Activated CD8-positive, alpha-beta T cell treated with anti-CD3 and anti-CD28 coated beads, Interleukin-2, amount 10 ng/mL, durations not matched to agents 7 days and 5 days (primary cell): ENCODE measurements around the gene DOCK1. TPM values are rescaled to one million over a fixed set of nuclear protein-coding genes. Genes with fewer than 3 reads are reported as not detected.

ENCODE experiments used
- ATAC-seq: fragments of 150-1000 bp; cut with Tn5 transposase; one replicate; pipeline ENCODE4 v1.10.0; 2021; ENCODE audit warnings: moderate library complexity
- CTCF ChIA-PET: fragments of 350-600 bp; sonication (Branson Sonifier 250); formaldehyde crosslinking; loops from one replicate; lab custom pipeline; 2021; ENCODE audit warnings: antibody characterized with exemption; lab: Charles Lee
- POLR2A ChIA-PET: fragments of 350-600 bp; sonication (Branson Sonifier 250); formaldehyde crosslinking; loops from one replicate; lab custom pipeline; 2021; ENCODE audit warnings: antibody characterized with exemption; lab: Charles Lee
- DNase-seq: peaks from one replicate; pipeline ENCODE4 v3.0.0-alpha.2; 2020
- H3K27ac Mint-ChIP-seq: one replicate; pipeline ENCODE4 v1.8.0; 2021; ENCODE audit warnings: mild to moderate bottlenecking, mixed read lengths
- H3K27me3 Mint-ChIP-seq: one replicate; pipeline ENCODE4 v1.8.0; 2021; ENCODE audit warnings: low read depth, mixed read lengths
- H3K36me3 Mint-ChIP-seq: one replicate; pipeline ENCODE4 v1.8.0; 2021; ENCODE audit warnings: low read depth, mixed read lengths
- H3K4me1 Mint-ChIP-seq: one replicate; pipeline ENCODE4 v1.8.0; 2021; ENCODE audit warnings: low read depth, mixed read lengths
- H3K4me3 Mint-ChIP-seq: one replicate; pipeline ENCODE4 v1.8.0; 2021; ENCODE audit warnings: mild to moderate bottlenecking, mixed read lengths
- H3K9me3 Mint-ChIP-seq: one replicate; pipeline ENCODE4 v1.8.0; 2022; ENCODE audit warnings: mixed read lengths; ENCODE audit not compliant: insufficient read depth
- total RNA-seq, 2 experiments: library from RNA; stranded (reverse); gene quantifications; one replicate each; pipeline ENCODE4 v1.2.3, GENCODE V29; 2021

DOCK1 gene
- total RNA-seq, 2 experiments from 2014 or later = not detected

DNA sequence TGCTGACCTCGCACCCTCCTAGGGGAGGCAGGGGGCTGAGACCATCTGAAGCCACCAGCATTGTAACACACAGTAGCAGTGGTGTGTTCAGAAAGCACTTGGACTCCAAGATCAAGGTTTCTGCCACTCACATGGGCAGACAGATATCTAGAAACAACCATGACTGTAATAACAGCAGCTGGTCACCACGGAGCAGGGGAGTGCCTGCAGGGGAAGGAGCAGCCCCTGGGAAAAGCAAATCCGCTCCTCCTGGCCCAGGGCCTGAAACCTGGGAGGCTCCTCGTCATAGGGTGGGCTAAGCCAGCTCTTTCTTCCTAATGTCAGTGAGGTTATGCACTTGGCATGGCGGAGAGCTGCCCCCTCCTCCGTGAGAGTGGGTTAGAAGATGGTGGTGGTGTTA, 409.6 kb downstream of the DOCK1 start:
- ChIA-PET CTCF (no interaction called here), POLR2A (no interaction called here)
- Mint-ChIP-seq H3K4me3 (no peak overlapping the region), H3K36me3 (no peaks in the 10 kb centered on the region), H3K4me1 (no peaks in the 10 kb centered on the region), H3K27me3 (no peaks in the 10 kb centered on the region), H3K27ac (no peak overlapping the region), H3K9me3 (no peaks in the 10 kb centered on the region)
- ATAC-seq (no peak), DNase-seq (no peak)

DNA sequence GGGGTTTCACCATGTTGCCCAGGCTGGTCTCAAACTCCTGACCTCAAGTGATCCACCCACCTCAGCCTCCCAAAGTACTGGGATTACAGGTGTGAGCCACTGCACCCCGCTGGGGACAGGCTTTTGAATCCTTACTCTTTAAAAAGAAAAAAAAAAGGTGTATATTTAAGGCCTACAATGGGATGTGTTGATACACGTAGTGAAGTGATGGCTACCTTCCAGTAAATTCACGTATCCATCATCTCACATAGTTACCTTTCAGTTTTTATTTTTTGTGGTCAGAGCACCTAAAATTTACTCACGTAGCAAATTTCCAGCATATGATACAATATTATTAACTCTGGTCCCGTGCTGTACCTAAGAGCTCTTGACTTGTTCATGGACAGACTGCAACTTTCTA, 410.7 kb downstream of the DOCK1 start:
- no peaks in the 10 kb centered on the region for H3K36me3 Mint-ChIP-seq
- DNase-seq = no peak
- H3K27me3 Mint-ChIP-seq = no peaks in the 10 kb centered on the region
- H3K9me3 Mint-ChIP-seq = no peaks in the 10 kb centered on the region
- ChIA-PET POLR2A (no interaction called here), CTCF (no interaction called here)
- H3K27ac Mint-ChIP-seq = no peak overlapping the region
- no peak overlapping the region for H3K4me3 Mint-ChIP-seq
- no peaks in the 10 kb centered on the region for H3K4me1 Mint-ChIP-seq
- no peak for ATAC-seq

GRCh38 chr10:127318396-127318795, 413.2 kb downstream of the DOCK1 start:
- CTCF ChIA-PET = no interaction called here
- POLR2A ChIA-PET = no interaction called here
- Mint-ChIP-seq H3K4me3 (no peak overlapping the region), H3K4me1 (no peaks in the 10 kb centered on the region), H3K9me3 (no peaks in the 10 kb centered on the region), H3K36me3 (no peaks in the 10 kb centered on the region), H3K27ac (no peak overlapping the region), H3K27me3 (no peaks in the 10 kb centered on the region)
- no peak for DNase-seq
- ATAC-seq = no peak

DNA sequence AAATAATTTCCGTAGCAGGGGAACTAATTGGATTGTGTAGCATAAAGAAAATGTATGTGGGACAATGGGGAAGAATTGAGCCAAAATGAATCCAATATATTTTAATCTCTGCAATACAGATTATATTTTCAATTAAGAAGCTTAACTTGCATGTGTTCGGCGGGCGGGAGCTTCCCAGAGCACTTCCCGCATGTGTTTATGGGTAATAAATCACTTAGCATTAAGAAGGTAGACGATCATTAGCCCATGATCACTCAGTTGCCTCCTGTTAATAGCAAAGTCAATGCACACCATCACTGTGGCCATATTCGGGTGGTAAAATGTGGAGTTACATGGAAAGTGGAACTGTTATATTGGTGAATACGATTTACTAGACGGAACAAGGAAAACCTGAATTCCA, 414.0 kb downstream of the DOCK1 start:
- Mint-ChIP-seq H3K9me3 (no peaks in the 10 kb centered on the region), H3K36me3 (no peaks in the 10 kb centered on the region), H3K27ac (no peak overlapping the region), H3K4me1 (no peaks in the 10 kb centered on the region), H3K4me3 (no peak overlapping the region), H3K27me3 (no peaks in the 10 kb centered on the region)
- DNase-seq = no peak
- ATAC-seq = no peak
- ChIA-PET CTCF (no interaction called here), POLR2A (no interaction called here)

DNA sequence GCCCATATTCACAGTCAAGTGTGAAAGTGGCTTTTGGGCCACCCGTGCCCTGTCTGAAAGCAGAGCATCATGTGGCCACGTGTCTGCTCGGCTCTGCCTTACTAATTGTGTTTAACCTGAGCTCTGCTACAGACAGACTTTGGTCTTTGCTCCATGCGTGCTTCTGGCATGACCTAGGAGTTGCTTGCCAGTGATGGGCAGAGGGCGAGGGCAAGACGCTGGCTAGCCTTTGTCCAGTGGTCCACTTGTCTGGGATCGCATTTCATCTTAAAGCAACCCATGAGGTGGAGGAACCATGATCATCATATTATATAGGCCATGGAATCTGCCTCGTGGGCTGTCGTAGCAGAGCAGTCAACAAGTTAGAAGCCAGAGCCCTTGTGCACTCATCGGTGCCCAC, 414.5 kb downstream of the DOCK1 start:
- ChIA-PET POLR2A (no interaction called here), CTCF (no interaction called here)
- H3K4me1 Mint-ChIP-seq = no peaks in the 10 kb centered on the region
- H3K9me3 Mint-ChIP-seq = no peaks in the 10 kb centered on the region
- no peaks in the 10 kb centered on the region for H3K27me3 Mint-ChIP-seq
- no peak for DNase-seq
- H3K27ac Mint-ChIP-seq = no peak overlapping the region
- ATAC-seq = no peak
- no peak overlapping the region for H3K4me3 Mint-ChIP-seq
- no peaks in the 10 kb centered on the region for H3K36me3 Mint-ChIP-seq

- H3K4me1 Mint-ChIP-seq = no peaks in the 10 kb centered on the region
- no peak for ATAC-seq
Observed at GRCh38 chr10:127320176-127320575, 414.9 kb downstream of the DOCK1 start.

DNA sequence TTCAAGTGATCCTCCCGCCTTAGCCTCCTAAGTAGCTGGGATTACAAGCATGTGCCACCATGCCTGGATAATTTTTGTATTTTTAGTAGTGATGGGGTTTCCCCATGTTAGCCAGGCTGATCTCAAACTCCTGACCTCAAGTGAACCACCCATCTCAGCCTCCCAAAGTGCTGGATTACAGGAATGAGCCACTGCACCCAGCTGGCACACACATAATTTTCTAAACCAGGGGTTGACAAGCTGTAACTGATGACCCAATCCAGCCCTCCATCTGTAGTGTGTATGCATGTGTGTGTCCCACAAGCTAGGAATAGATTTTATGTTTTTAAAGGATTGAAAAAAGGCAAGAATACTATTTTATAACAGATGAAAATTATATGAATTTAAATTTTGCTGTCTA, 417.1 kb downstream of the DOCK1 start:
- Mint-ChIP-seq H3K27ac (no peak overlapping the region), H3K9me3 (no peaks in the 10 kb centered on the region), H3K4me1 (no peaks in the 10 kb centered on the region), H3K36me3 (no peaks in the 10 kb centered on the region), H3K27me3 (no peaks in the 10 kb centered on the region), H3K4me3 (no peak overlapping the region)
- ChIA-PET POLR2A (no interaction called here), CTCF (no interaction called here)
- no peak for DNase-seq
- no peak for ATAC-seq

More at GRCh38 chr10:127320176-127320575, 414.9 kb downstream of the DOCK1 start:
- no peaks in the 10 kb centered on the region for H3K27me3 Mint-ChIP-seq
- no peaks in the 10 kb centered on the region for H3K36me3 Mint-ChIP-seq
- H3K4me3 Mint-ChIP-seq = no peak overlapping the region
- no peaks in the 10 kb centered on the region for H3K9me3 Mint-ChIP-seq
- DNase-seq = no peak
- H3K27ac Mint-ChIP-seq = no peak overlapping the region
- POLR2A ChIA-PET = no interaction called here
- CTCF ChIA-PET = no interaction called here

DNA sequence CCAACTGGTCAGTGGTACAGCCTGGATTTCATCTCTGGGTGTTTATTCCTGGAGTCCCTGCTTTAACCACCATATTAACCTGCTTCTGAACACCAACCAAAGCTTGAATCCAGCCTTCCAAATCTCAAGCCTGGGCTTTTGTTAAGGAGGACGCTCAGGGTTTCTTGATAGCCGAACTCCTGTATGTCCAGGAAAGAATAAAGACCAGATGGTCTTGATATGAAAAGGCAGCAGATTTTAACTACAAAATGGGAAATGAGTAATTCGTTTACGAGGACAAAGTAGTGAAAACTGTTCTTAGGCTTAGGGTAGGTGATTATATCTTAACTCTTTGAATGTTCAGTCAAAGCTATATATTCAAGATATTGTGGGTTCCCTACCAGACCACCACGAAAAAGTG, 420.3 kb downstream of the DOCK1 start:
- no peak for ATAC-seq
- Mint-ChIP-seq H3K4me3 (no peak overlapping the region), H3K27me3 (no peaks in the 10 kb centered on the region), H3K9me3 (no peaks in the 10 kb centered on the region), H3K36me3 (no peaks in the 10 kb centered on the region), H3K4me1 (no peaks in the 10 kb centered on the region), H3K27ac (no peak overlapping the region)
- ChIA-PET POLR2A (no interaction called here), CTCF (no interaction called here)
- no peak for DNase-seq

DNA sequence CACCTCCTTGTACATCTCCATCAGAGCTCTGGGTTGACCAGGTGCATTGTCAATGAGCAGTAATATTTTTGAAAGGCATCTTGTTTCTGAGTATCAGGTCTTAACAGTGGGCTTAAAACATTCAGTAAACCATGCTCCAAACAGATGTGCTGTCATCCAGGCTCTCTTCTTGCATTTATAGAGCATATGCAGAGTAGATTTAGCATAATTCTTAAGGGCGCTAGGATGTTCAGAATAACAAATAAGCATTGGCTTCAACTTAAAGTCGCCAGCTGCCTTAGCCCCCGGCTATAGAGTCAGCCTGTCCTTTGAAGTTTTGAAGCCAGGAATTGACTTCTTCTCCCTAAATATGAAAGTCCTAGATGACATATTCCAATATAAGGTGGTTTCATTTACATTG, 421.7 kb downstream of the DOCK1 start:
- Mint-ChIP-seq H3K27me3 (no peaks in the 10 kb centered on the region), H3K4me1 (no peaks in the 10 kb centered on the region), H3K36me3 (no peaks in the 10 kb centered on the region), H3K9me3 (no peaks in the 10 kb centered on the region), H3K4me3 (no peak overlapping the region), H3K27ac (no peak overlapping the region)
- DNase-seq (no peak), ATAC-seq (no peak)
- CTCF ChIA-PET = no interaction called here
- POLR2A ChIA-PET = no interaction called here

DNA sequence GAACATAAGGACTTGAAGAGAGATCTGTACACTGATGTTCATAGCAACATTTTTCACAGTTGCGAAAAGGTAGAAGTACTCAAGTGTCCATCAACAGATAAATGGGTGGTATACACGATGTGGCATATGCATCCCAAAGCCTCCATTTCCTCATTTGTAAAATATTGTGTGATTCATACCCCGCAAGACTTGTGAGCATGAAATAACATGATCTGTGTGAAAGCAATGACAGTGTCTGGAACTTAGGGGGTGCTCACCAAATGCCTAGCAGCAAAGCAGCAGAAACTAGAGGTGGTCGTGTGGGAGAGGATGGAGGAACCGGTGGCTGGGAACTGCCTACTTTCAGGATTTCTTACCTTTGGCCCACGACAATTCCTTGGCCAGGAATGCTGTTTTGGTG, 426.5 kb downstream of the DOCK1 start:
- Mint-ChIP-seq H3K36me3 (no peaks in the 10 kb centered on the region), H3K27me3 (peaks cover 15% of the 10 kb centered on the region), H3K4me1 (no peaks in the 10 kb centered on the region), H3K27ac (no peak overlapping the region), H3K4me3 (no peak overlapping the region), H3K9me3 (no peaks in the 10 kb centered on the region)
- POLR2A ChIA-PET = no interaction called here
- DNase-seq = no peak
- ATAC-seq = no peak
- CTCF ChIA-PET = no interaction called here

GRCh38 chr10:127332631-127333030, 427.4 kb downstream of the DOCK1 start:
- DNase-seq = no peak
- Mint-ChIP-seq H3K36me3 (no peaks in the 10 kb centered on the region), H3K27me3 (peaks cover 15% of the 10 kb centered on the region), H3K4me3 (no peak overlapping the region), H3K27ac (no peak overlapping the region), H3K4me1 (no peaks in the 10 kb centered on the region), H3K9me3 (no peaks in the 10 kb centered on the region)
- POLR2A ChIA-PET = no interaction called here
- no peak for ATAC-seq
- CTCF ChIA-PET = no interaction called here

DNA sequence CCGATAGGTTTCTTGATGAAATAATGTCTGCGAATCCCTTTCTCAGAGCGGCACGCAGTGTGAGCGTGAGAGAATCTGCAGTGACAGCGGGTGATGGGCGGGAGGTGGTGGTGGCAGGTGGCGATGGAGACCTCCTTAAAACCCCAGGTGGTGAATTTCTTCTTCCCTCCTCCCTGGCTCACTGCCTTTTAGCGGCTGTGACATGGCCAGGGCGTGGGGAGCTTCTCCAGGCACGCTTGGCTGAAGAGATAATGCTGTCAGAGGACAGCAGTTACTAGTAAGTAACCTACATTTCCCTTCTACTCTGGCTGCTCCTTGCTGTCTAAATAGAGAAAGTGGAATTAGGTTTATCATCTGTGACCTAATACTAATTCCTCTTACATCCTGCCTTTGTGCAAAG, 432.6 kb downstream of the DOCK1 start:
- DNase-seq = no peak
- no peak overlapping the region for H3K4me3 Mint-ChIP-seq
- H3K27ac Mint-ChIP-seq = no peak overlapping the region
- H3K9me3 Mint-ChIP-seq = no peaks in the 10 kb centered on the region
- H3K27me3 Mint-ChIP-seq = peaks cover 8% of the 10 kb centered on the region
- H3K36me3 Mint-ChIP-seq = no peaks in the 10 kb centered on the region
- ChIA-PET CTCF (no interaction called here), POLR2A (no interaction called here)
- no peaks in the 10 kb centered on the region for H3K4me1 Mint-ChIP-seq
- no peak for ATAC-seq

- H3K27me3 Mint-ChIP-seq = peaks cover 7% of the 10 kb centered on the region
Observed at GRCh38 chr10:127338399-127339110, 433.3 kb downstream of the DOCK1 start.

More at GRCh38 chr10:127338399-127339110, 433.3 kb downstream of the DOCK1 start:
- Mint-ChIP-seq H3K4me3 (no peak overlapping the region), H3K36me3 (no peaks in the 10 kb centered on the region), H3K27ac (no peak overlapping the region), H3K4me1 (no peaks in the 10 kb centered on the region), H3K9me3 (no peaks in the 10 kb centered on the region)
- ChIA-PET CTCF (no interaction called here), POLR2A (no interaction called here)
- ATAC-seq = no peak
- DNase-seq = no peak
